GM18526 (cell line): ENCODE measurements around the gene SULT4A1.

Experiments
- POLR2A ChIP-seq: IDR thresholded peaks from 3 replicates; pipeline ENCODE4 v1.6.1; 2011; ENCODE audit not compliant: insufficient read length; ENCODE audit errors: extremely low read depth

The SULT4A1 gene

DNA sequence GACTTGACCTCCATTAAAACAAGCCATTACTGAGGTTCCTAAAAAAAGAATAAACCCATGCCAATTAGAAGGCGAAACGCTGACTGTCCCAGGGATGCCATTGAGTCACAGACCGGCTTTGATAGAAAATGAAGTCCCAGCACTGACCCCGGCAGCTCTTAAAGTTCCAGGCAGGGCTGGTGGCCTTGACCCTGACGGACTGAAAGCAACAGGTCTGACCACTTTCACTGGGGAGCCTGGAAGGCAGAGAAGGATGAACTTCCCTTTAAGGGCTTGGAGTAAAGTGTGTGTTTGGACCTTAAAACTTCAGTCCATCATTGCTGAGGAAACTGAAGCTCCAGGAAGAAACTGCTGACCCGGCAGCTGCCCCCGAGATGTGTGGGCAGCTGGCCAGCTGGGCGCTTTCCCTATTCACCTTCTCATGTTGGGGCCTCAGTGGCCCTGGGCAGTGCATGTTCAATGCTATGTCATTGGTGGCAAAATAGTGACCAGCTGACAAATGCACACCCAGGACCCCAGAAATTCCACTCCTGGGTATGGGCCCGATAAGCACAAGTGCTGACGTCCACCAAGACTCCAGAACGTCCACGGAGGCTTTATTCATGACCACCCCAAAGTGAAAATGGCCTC lies 31.3 kb downstream of the SULT4A1 start:
- TF ChIP-seq POLR2A = no peak

DNA sequence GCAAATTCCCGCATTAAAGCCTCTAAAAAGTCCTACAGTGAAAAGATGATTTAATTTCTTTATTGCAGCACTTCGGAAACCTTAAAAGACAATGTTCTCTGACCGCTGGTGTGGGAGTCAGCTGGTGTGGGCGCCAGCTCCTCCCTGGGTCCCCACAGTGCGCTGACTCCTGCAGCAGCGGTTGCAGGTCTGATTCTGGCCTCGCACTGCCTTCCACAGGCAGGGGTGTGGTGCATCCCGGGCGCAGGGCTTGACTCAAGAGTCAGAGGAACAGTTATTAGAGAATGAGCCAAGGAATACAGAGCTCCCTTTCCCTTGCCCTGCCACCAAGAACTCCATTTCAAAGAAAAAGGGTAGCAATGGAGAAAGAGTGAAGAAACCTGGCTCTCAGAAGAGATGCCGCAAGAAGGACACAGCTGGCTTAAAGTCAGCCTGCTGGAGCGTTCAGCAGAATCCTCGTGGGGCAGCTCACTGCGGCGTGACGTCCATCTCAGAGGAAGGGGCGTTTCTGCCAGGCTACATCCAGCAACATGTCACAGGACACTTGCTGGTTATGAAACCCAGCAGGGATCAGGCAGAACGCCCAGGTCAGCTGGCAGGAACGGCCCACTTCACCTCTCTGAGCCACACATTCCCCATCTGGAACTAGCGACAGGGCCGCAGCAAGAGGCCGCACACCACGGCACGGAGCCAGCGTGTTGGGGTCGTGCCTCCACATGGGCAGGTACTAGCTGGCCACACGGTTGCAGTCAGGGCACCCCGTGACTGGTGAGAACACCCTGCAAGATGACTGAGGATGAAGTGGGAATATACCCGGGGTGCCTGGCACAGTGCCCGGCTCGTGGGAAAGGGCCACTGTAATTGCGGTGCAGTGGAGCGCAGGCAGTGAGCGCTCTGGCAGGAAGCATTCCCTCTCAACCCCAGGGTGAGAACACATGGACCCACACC lies 32.1 kb downstream of the SULT4A1 start:
- TF ChIP-seq POLR2A = no peak

DNA sequence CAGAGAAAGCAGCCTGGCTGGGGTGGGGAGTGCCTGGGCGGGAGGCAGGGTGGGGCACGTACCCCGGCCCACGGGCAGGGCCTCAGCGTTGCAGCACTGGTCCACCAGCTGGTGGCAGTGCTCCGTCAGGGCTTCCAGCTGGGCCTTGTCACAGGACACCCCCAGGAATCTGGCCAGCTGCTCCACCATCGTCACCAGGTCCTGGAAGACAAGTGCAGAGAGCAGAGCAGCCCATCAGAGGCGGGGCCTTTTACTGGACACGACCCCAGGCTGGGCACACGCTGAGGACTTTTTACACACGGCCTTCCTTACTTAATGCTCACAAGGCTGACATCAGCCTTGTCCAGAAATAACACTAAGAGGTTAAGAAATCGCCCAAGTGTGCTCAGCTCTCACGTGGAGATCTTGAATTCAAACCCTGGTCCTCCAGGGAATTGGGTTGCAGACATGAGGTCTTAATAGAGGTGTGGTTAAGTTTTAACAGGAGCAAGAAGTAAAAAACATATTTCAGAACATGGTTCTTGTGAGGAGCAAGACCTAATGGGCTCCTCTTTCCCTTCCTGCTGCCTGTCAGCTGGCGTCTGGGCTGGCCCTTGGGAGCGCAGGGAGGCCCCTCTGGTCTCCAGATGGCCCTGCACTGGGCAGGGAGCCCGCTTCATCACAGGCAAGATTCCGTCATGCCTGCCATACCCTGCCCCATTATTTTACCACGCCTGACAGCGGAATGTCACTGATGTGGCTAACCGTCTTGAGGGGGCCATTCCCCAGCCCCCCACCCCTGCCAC lies 33.1 kb downstream of the SULT4A1 start:
- TF ChIP-seq POLR2A = no peak

DNA sequence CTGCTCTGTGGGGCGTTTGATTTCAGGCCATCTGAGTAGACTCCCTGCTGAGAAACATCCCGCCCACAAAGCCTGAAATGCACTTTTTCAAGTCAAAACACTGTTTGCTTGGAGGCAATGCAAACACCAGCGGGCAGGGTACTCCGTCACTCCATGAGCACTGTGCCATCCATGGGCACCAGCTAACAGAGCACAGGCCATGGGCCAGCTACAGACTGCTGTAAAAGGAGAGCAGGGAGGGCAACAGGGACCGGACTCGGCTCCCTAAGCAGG lies 33.7 kb downstream of the SULT4A1 start:
- TF ChIP-seq POLR2A = no peak

DNA sequence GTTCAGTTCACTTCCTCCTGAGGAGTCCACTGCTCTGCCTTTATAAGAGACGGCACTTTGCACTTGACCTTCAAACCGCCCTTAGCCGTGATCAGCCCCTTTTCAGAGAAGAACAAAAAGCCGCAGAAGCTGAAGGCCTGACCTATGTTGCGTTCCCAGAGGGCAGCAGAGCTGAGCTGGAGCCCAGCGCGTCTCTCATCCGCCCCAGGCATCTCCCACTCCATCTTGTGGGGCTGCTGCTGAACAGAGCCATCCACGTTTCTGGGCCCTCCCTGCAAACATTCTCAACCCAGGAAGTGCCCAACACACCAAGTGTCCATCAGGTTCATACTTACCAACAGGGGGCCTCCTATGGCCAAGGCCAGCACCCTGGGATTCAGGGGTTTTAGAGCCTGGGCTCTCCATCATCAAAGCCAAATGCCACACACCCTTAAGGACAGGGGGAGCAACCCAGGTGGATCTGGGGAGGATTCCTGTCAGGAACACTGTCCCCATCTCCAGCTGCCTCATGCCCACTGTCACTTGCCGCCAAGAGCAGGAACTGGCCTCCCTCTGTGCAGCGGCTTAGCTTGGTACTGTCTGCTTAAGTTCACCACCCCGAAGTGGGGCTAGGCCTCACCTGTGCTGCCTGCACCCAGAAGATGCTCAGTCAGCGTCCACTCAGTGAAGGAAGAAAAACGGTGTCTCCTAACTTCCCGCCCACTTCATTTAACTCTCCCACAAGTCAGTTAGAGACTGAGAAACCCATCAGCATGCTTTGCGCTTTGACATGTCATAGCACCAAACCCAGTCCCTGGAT lies 34.2 kb downstream of the SULT4A1 start:
- no peak for TF ChIP-seq POLR2A

DNA sequence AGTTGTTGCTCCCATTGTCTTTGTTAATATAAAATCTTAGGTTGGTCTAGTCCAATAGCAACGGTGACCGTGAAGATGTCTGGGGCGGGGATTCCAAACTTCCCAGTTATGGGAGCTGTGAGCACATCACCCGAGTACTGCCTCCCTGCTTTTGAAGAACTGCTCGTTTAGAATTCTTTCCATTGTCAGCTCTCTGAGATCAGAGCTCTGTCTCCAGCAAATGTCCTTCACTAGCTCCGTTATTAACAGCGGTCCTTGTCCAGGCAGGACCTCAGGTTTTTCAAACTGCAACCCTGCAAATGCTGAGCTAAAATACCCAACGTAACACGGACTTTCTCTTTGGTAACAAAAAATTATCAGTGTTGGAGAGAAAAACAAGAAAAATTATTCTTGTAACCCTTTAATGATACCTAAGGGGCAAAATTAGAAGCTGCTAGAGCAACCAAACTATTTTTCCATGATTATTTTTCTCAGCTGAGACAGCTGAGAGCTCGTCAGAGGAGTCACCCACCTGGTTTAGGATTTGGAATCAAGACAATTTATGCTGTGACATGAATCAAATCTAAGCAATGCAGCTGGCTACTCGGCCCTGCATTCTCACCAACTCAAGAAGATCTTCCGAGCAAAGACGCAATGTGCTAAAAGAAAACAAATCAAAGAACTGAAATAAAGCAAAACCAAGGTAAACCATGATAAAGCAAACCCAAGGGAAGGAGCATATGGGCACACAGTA lies 35.1 kb downstream of the SULT4A1 start:
- TF ChIP-seq POLR2A = no peak

DNA sequence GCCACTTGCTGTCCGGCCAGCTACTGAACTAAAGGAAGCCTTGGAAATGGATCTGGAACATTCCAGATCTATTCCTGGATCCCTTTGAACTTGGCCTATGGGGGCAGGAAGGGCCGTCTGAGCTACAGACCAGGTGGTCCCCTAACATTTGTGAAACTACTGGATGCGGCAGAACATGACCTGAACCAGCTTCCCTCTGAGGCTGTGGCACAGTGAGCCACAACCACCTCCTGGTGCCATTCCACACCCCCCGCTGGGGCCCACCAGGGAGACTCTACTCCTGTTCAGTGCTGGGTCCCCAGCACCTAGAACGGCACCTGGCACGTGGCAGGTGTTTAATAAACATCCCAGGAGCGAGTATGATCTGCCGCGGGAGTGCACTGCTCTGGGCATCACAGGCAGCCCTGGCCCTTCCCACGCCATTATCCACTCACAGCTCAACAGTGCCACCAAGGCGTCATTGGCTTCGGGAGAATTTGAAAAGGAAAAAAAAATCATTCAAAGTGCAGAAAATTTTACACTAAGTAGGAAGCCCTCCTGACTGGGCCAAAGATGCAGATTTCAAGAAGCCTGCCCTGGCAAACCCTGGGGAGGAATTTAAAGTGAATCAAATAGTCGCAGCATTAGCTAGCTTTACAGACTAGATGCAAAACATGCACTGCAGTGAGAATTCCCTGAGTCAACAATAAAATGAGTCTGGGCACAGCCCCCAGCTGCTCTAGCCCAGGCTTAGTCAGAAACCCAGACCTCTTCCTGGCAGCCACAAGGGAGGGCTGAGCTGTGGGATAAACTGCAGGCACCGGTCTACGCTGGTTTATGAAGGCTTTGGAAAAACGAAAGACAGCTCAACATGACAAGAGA lies 35.9 kb downstream of the SULT4A1 start:
- no peak for TF ChIP-seq POLR2A

DNA sequence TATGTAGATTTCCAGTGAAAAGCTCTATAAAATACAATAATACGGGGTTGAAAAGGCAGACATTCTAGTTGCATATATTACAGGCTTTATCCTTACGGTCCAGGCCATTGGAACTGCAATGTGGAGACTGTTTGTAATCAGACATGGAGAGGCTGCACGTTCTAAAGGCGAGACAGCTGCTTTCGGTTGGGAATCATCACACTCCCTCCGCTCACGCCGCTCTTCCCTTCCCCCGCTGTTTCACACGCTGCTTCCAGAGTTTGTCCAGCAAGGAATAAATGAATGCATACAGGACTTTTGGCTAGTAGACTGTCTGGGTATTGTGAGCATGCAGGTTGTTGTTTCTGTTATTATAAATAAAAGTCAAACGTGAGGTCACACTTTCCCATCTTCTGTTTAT lies 36.7 kb downstream of the SULT4A1 start:
- TF ChIP-seq POLR2A = no peak

DNA sequence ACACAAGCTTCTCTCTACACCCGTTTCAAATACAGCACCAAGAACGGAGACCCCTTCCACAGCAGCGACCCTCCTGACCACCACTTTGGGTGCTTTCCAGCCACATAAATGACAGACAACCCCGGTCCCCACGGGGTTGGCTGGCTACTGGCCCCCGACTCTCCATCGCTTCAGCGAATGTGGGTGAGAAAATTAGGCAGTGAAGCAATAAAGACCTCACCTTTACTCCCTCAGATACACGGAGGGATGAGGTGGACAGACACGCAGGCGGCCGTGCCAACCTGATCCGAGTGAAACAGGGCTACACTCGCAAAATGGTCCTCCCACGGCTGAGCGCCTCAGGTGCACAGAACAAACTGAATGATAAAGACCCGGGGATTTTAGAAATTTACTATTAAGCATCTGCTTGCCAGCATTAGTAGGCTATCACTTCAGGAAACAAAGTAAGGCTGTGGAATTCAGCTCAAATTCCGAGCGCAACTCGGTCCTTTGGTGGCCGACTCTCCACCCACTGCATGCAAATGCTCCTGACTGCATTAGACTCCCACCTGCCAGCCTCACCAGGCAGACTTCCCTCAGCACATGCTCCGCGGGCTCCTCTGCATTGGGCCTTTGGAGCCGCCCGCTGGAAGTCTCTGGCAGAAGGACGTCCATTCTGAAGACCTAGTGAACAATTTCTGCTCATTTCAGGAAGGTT lies 37.4 kb downstream of the SULT4A1 start:
- no peak for TF ChIP-seq POLR2A

DNA sequence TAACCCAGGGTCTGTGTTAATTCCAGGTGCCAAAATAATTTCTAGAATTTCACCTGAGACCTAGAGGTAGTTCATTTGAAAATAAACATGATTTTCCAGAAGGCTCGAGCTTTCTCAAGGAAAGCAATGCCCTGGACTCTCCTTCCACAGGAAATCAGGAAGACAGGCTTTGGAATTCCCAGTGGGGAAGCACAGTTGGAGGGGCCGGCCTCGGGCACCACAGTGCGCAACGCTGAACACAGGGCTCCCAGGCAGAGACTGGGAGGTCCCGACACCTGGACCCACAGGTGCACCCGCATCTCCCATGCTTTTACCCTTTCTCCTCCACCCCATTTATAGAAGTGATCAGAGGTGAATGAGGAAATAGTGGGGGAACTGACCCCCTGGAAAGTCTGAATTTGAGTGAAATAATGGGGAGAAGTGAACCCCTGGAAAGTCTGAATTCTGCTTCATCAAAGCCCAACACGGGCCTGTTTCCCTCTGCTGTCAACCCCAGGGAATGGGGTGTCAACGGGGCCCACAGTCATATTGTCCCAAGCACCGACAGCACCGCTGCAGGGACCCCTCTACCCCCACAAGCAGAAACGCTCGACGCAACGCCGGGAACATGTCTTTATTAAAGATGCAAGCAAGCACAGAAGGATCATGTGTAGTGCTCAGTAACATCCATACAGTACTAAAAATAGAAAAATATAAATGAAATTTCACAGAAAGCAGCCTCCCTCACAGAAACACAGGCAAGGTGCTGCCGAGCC lies 38.2 kb downstream of the SULT4A1 start:
- TF ChIP-seq POLR2A = no peak

DNA sequence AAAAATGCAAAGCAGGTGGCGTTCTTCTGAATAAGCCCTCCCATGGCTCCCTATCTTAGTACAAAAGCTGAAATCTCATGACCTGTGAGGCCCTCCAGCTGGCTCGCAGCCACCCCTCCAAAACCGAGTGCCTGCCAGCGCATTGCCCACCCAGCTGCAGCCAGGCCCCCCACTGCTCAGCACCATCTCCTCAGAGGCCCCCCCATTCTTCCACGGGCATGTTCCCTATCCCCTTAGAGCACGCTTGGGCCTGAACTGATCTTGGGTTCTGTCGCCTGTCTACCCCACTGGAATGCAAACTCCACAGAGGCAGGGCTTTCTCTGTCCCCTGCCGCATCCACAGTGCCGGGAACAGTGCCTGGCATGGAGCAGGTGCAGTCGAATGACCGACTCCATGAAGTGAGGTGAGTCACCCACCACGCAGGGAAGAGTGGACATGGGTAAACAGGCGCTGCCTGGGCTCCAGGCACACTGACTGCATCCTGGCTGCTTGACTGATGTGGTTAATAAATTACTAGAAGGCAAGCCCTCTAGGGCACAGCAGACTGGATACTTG lies 38.9 kb downstream of the SULT4A1 start:
- no peak for TF ChIP-seq POLR2A

DNA sequence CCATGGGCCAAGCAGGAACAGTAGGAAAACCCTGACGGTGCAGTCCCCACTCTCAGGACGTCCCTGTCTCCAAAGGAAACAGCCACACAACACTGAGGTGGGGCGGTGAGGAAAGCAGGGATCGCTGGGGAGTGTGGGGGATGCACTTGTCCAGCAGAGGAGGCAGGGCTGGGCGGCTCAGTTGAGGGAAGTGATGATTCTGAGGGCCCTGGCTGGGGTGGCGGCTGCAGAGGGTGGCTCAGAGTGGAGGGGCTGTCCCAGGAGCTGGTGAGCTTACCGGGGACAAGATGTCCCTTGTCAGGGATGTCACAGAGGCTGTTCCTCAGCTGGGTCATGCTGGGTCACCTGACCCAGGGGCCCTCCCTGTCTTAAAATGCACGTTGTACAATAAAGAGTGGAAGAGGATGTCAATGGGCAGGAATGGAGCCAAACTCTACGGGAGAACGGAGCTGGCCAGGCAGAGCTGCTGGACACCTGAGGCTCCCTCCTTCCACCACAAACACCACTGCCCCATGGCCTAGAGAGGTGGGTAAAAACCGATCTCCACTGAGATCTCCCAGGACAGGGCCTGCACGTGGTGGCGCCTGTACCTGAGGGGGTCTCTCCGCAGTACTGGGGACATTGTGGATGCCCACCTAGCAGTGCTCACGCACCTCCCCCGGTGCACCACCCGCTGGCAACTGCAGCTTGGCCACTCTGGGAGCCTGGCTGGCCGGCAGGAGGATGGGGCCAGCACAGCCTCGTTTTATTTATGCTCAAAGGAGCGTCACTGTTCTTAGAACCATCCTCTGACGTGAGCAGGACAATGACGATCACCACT lies 40.5 kb downstream of the SULT4A1 start:
- no peak for TF ChIP-seq POLR2A
